HG03342 (cell line): ENCODE data around the gene PPARGC1A.

ENCODE experiments used
- ATAC-seq: cut with Tn5 transposase; IDR thresholded peaks from one replicate; pipeline ENCODE4 v1.9.1; 2021; ENCODE audit warnings: mild to moderate bottlenecking, moderate library complexity; ENCODE audit not compliant: unreplicated experiment

Gene PPARGC1A

GRCh38 chr4:23889814-23890341 is at the start of gene PPARGC1A:
PPARGC1A (minus strand) TSS chr4:23890047; CDS start chr4:23889957, 90 bp downstream.
- peak; percentile 69 for ATAC-seq

DNA sequence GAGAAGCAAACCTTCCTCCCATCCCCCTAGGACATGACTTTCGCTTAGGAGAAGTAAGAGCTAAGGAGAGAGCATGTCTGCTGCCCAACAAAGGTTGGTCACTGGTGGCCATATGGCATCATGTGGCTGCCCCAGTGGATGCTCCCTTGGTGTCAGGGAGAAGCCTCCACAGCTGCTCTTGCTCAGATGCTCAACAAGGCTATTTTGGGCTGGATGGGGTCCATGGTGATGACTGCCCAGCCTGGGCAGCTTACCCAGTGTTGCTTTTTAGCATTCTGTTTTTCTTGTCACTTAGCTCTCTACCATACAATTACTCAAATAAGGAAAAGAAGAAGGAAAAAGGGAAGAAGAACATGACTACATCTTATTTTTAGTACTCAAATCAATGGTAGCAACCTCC is 48.9 kb upstream of the PPARGC1A start:
- ATAC-seq: no peak

DNA sequence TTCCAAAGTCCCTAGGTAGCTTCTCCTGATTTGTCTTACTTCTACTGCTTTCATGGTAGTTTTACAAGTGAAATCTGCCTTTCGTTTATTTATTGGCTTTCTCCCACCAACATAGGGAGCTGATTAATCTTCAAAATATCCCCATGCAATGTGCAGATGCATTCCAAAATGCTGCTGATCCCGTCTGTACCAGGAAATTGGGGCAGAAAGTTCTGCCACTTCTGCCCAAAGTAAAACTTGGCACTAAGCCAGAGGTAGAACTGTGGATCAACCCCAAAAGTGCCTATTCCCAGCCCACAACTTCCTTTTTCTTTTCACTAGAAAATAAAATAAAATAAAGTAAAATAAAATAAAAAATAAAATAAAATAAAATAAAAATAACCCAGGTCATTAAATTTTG is 47.3 kb upstream of the PPARGC1A start:
- ATAC-seq: no peak

DNA sequence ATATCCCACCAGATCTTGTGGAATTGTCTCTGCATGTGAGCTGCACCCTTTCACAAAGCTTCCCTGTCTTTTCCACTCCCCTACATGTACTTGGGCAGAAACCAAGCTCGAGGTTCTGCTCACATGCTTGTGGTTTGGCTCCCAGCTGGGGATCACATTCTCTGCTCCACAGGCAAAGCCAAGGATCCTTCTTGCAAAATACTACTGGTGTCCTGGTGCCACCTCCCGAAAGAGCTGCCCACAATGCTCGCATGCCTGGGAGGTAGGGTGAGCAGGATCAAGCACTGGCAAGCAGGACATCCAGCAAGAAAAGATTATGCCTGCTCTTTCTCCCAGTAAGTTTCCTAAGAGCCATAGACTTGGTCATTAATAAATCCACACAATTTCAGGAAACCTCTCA is 45.1 kb upstream of the PPARGC1A start:
- ATAC-seq: no peak

GRCh38 chr4:23934223-23934622 is 44.4 kb upstream of the PPARGC1A start:
- ATAC-seq: no peak

DNA sequence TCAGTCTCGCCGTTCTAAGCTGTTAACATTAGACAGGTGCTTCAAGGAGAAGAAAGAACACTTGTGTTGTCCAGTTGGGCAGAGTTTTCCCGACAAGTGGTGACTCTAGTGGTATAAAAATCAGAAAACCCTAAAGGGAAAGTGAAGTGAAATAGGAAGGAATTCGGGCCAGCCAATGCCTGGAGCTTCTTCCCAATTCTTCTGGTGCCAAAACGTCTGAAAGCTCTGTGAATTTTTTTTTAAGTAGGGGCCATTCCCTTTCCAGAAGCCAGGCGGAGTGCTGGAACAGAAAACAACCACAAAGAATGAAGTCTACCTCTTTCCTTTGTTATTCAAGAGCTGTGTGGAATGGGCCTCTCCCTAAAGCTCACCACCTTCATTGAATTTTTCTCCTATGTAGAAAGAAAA is 43.1 kb upstream of the PPARGC1A start:
- ATAC-seq: no peak

DNA sequence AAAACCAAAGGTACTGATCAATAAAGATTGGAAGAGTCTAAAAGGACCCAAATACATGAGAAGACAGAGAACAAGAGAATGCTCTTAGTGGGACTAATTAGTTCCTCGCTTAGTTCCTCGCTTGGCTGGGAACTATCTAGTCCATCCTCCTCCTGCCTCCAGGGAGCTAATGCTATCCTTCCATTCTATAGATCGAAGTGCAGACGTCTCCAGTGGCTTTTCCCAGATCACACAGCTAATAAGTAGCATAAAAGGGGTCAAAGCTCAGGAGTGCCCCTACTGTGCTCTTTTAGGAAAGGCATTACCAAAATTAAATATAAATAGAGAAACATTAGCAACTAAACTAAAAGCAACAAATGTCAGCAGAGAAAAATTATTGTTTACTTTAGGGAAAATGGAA is 42.3 kb upstream of the PPARGC1A start:
- no peak for ATAC-seq

- ATAC-seq: no peak
These were observed 41.6 kb upstream of the PPARGC1A start for GRCh38 chr4:23931489-23931830.

GRCh38 chr4:23930750-23931488 is 41.1 kb upstream of the PPARGC1A start:
- ATAC-seq: no peak

GRCh38 chr4:23929248-23929647 is 39.4 kb upstream of the PPARGC1A start:
- ATAC-seq: no peak

- ATAC-seq: no peak
These were observed 34.7 kb upstream of the PPARGC1A start for GRCh38 chr4:23924556-23924955.

DNA sequence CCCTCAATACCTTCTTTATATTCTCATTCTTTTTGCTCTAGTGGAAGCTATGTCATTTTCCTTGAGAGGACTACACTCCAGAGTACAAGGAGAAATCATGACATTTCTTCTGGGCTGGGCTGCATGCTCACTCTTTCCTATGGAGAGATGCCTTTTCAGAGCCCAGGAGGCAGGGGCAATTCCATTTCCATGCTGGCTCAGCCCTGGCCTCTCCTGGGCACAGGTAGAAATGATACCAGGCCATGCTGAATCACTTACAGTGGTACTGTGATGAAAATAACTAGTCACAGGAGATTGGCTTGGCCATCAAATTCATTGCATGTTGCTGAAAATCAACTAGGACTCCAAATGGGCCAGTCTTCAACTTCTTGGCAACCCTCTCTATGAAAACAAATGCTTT is 34.0 kb upstream of the PPARGC1A start:
- ATAC-seq: no peak

GRCh38 chr4:23923141-23923540 is 33.3 kb upstream of the PPARGC1A start:
- ATAC-seq: no peak

DNA sequence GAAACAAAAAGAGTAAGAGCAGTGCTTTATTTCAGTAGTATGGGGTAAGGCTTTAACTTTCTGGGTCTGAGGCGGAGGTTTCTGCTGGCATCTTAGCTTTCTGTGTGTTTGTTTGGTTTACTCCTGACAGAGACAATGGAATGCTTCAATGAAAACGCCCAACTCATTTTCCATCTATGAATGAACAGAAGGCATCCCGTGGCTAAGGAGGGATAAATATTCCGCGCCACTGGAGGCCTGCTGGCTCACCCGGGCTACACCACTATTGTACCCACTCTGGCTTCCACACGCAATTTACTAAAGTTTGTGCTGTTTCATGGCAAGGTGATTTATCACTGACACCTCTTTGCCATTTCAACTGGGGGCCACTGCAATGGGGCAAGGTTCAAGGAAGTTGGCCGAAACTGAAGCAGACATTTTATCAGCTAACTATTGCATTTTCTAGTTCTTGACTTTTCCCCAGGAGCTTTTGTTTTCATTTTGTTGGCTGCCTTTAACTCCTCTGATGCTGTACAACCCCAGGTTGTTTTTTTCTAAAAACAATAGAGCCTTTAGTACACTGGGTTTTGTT is 32.8 kb upstream of the PPARGC1A start:
- no peak for ATAC-seq

- ATAC-seq: no peak
These were observed 32.2 kb upstream of the PPARGC1A start for GRCh38 chr4:23922013-23922412.

- ATAC-seq: no peak
These were observed 31.6 kb upstream of the PPARGC1A start for GRCh38 chr4:23921447-23921845.

DNA sequence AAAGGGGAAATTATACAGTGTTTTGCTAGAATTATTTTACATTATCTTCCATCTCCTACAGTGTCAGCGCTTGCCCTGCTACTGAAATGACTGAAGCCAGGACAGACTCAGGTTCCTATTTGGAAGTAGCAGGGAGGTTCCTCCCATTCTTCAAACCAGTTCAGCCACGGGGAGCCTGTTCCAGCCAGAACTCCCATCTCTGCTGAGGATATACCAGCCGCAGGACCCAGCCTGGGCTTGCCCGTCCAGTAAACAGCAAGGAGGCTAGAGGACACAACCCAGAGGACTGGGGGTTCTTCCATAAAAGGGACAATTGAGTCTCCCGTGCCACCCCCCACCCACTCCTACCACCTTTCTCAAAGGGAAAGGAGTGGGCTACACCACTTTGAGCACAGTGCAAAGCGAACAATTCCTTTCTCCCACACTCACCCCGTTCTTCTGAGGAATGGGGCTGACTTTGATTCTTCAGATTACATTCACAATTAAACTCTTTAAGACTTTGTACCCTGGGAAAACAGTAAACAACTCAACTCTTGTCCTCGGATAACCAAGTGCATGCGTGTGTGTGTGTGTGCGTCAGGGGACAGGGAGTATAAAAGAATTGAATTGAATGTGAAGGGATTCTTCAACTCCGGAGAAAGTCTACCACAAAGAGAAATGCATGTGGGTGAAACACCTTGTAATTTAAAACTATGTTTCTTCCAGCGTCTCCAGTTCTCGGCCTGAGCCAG is 31.0 kb upstream of the PPARGC1A start:
- ATAC-seq: no peak

GRCh38 chr4:23920296-23920695 is 30.4 kb upstream of the PPARGC1A start:
- ATAC-seq: no peak

GRCh38 chr4:23916282-23916681 is 26.4 kb upstream of the PPARGC1A start:
- no peak for ATAC-seq

DNA sequence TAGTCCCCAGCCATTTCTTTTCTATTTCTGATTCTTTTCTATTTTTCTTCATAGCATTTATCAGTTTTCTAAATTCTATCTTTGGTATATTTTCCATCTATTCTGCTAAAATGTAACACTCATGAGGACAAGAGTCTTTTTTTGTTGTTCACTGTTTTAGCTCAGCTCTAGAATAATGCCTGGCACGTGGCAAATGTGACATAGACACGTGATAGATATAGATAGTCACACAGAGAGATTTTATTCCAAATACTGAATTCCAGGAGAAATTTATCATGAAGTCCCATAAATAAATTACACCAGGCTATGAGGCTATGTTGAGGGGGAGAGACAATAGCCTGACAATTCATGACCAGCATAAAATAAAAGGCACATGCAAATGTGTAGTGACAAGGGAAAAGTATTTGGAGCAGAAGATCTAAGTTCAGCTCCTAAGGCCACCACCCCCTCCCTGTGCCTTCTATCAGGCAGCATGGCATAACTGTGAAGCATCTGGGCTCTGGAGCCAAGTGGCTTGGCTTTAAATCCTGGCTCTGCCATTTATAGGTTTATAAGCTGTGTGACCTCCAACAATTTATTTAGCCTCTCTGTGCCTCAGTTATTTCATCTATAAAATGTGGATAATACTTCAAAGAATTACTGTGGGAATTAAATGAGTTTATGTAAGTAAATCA is 25.7 kb upstream of the PPARGC1A start:
- no peak for ATAC-seq

GRCh38 chr4:23911675-23912455 is 22.0 kb upstream of the PPARGC1A start:
- peak; percentile 82 for ATAC-seq
